Measurements from ENCODE around the gene HIVEP3. TPM values are rescaled to one million over a fixed set of nuclear protein-coding genes. Genes with fewer than 3 reads are reported as not detected.

HIVEP3 gene
- total and polyA plus RNA-seq, 2 experiments from 2014 or later: 0.57 to 5.9 TPM

- no peaks in the 10 kb centered on the region for H4K20me1 ChIP-seq (ENCODE audit: insufficient read depth, poor library complexity, severe bottlenecking)
- WGBS (ENCODE audit: low lambda C conversion rate, missing lambda C conversion rate): 91% methylated on average over 4 of the region's 4 CpGs
- TF ChIP-seq EZH2 (IDR thresholded peaks at IDR 0.05; ENCODE audit: borderline replicate concordance) (no peak), EZH2phosphoT487 (IDR thresholded peaks at IDR 0.05; ENCODE audit: low read depth, severe bottlenecking, unreplicated experiment) (no peak), CTCF (IDR thresholded peaks at IDR 0.05; ENCODE audit: poor library complexity) (no peak)
Measured at GRCh38 chr1:41647221-41648135, 271.2 kb downstream of the HIVEP3 start.

GRCh38 chr1:41646186-41646585 is 272.5 kb downstream of the HIVEP3 start:
- Histone ChIP-seq H3K27me3 (no peaks in the 10 kb centered on the region), H2AFZ (no peak overlapping the region), H3K4me1 (ENCODE audit: insufficient read depth) (no peaks in the 10 kb centered on the region), H3K4me2 (no peak overlapping the region), H3K27ac (no peak overlapping the region), H3K79me2 (no peaks in the 10 kb centered on the region), H3K9me3 (ENCODE audit: low read depth) (no peaks in the 10 kb centered on the region), H3K4me3 (no peak overlapping the region), H3K9me2 (replicated peaks; ENCODE audit: insufficient read depth) (no peaks in the 10 kb centered on the region), H3K36me3 (replicated peaks; ENCODE audit: insufficient read depth, low read depth) (no peaks in the 10 kb centered on the region), H4K20me1 (ENCODE audit: insufficient read depth, poor library complexity, severe bottlenecking) (no peaks in the 10 kb centered on the region)
- no peak for DNase-seq (ENCODE audit: low spot score)
- 92% methylated on average over 4 of the region's 4 CpGs for WGBS (ENCODE audit: low lambda C conversion rate, missing lambda C conversion rate)
- TF ChIP-seq EZH2phosphoT487 (IDR thresholded peaks at IDR 0.05; ENCODE audit: low read depth, severe bottlenecking, unreplicated experiment): no peak
- no peak for TF ChIP-seq CTCF (IDR thresholded peaks at IDR 0.05; ENCODE audit: poor library complexity)
- no peak for TF ChIP-seq EZH2 (IDR thresholded peaks at IDR 0.05; ENCODE audit: borderline replicate concordance)

More at GRCh38 chr1:41647221-41648135, 271.2 kb downstream of the HIVEP3 start:
- no peak for DNase-seq (ENCODE audit: low spot score)
- no peaks in the 10 kb centered on the region for H3K36me3 ChIP-seq (replicated peaks; ENCODE audit: insufficient read depth, low read depth)
- no peak overlapping the region for H3K4me2 ChIP-seq
- no peaks in the 10 kb centered on the region for H3K27me3 ChIP-seq
- no peaks in the 10 kb centered on the region for H3K79me2 ChIP-seq
- H3K27ac ChIP-seq: no peak overlapping the region
- H2AFZ ChIP-seq: no peak overlapping the region
- no peaks in the 10 kb centered on the region for H3K9me3 ChIP-seq (ENCODE audit: low read depth)
- no peaks in the 10 kb centered on the region for H3K9me2 ChIP-seq (replicated peaks; ENCODE audit: insufficient read depth)
- H3K4me3 ChIP-seq: no peak overlapping the region
- H3K4me1 ChIP-seq (ENCODE audit: insufficient read depth): no peaks in the 10 kb centered on the region

GRCh38 chr1:41645062-41645461 is 273.7 kb downstream of the HIVEP3 start:
- Histone ChIP-seq H4K20me1 (ENCODE audit: insufficient read depth, poor library complexity, severe bottlenecking) (no peaks in the 10 kb centered on the region), H3K36me3 (replicated peaks; ENCODE audit: insufficient read depth, low read depth) (no peaks in the 10 kb centered on the region), H3K79me2 (no peaks in the 10 kb centered on the region), H3K27me3 (no peaks in the 10 kb centered on the region), H3K27ac (no peak overlapping the region), H3K4me3 (no peak overlapping the region), H3K4me2 (no peak overlapping the region), H3K9me2 (replicated peaks; ENCODE audit: insufficient read depth) (no peaks in the 10 kb centered on the region), H3K9me3 (ENCODE audit: low read depth) (no peaks in the 10 kb centered on the region), H3K4me1 (ENCODE audit: insufficient read depth) (no peaks in the 10 kb centered on the region), H2AFZ (no peak overlapping the region)
- DNase-seq (ENCODE audit: low spot score): no peak
- TF ChIP-seq CTCF (IDR thresholded peaks at IDR 0.05; ENCODE audit: poor library complexity): no peak
- no peak for TF ChIP-seq EZH2 (IDR thresholded peaks at IDR 0.05; ENCODE audit: borderline replicate concordance)
- TF ChIP-seq EZH2phosphoT487 (IDR thresholded peaks at IDR 0.05; ENCODE audit: low read depth, severe bottlenecking, unreplicated experiment): no peak
- WGBS (ENCODE audit: low lambda C conversion rate, missing lambda C conversion rate): 90% methylated on average over 2 of the region's 2 CpGs
